GM18951 (cell line): Measurements from ENCODE around the gene FNDC5.

Source experiments
- POLR2A ChIP-seq: IDR thresholded peaks from 4 replicates; pipeline ENCODE4 v1.6.1; 2011; ENCODE audit warnings: mild to moderate bottlenecking; ENCODE audit not compliant: insufficient read length, insufficient read depth; ENCODE audit errors: extremely low read depth
- in situ Hi-C: fragments of 300-500 bp; cut with MboI; formaldehyde crosslinking; loops from one replicate; pipeline ENCODE4 v1.12.0; 2022; ENCODE audit warnings: low sequenced_read_pairs, mixed read lengths, inconsistent platforms; ENCODE audit not compliant: unreplicated experiment

FNDC5 gene

DNA sequence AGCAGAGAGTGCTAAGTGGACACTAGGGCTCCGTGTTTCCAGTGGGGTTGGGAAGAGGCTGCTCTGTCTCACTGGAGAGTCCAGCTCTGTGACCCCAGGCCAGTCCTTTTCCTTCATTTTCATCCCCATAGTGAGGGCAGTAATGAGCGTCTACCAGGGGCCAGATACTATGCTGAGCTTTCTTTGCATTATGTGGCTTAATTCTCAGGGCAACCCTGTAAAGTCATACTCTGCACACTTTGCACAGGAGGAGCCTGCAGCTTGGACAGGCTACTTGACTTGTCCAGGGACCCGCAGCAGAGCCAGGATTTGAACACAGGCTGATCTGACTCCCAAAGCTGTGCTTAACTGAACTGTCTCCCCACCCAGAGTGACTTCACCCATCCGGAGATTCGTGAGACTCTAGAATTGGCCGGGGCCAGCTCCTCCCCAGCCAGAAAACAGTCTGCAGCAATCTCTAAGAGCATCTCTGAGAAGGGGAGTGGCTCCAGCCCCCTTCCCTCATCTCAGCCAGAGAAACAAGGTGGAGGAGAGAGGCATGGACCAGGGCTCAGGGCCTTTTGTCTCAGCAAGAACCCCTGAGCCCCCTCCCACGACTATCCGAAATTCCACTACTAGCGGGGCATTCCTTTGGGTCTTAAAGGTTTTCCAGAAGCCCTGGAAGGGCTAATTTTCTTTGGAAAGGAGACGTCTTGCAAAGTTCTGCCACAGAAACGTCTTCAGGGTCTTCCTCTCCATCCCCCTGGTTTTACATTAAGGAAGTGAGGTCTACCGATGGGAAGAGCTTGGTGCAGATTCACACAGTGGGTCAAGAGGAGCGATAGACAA lies 866 bp upstream of the FNDC5 start:
- in situ Hi-C loops = no loop called here
- no peak for TF ChIP-seq POLR2A

DNA sequence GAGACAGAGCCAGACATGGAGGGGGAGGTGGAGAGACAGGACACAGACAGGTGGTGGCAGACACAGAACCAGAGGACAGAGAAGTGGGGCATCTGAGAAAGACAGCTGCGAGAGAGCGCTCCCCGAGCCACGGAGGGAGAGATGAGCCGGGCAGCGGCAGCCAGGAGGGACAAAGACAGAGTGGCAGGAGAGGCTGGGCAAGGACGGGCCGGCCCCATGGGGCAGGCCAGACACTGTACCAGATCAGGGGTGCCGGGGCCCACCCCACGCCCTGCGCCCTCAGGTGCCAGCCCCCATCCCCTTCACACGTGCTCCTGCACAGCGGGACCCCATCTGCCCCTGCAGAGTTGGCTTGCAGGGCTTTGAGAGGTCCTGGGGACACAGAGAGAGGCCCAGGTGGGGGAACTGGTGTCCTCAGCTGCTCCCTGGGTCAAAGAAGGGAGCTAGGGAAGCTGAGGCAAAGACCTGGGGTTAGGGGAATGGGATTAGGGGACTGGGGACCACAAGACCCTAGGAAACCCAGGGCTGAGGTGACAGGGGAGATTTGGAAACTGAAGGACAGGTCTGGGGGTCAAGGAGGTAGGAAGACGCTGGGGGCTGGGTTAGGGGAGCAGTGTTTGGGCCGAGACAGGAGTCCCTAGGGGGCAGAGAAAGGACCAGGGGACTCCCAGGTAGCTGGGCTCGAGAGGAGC lies 643 bp downstream of the FNDC5 start:
- in situ Hi-C loops = no loop called here
- TF ChIP-seq POLR2A = no peak

DNA sequence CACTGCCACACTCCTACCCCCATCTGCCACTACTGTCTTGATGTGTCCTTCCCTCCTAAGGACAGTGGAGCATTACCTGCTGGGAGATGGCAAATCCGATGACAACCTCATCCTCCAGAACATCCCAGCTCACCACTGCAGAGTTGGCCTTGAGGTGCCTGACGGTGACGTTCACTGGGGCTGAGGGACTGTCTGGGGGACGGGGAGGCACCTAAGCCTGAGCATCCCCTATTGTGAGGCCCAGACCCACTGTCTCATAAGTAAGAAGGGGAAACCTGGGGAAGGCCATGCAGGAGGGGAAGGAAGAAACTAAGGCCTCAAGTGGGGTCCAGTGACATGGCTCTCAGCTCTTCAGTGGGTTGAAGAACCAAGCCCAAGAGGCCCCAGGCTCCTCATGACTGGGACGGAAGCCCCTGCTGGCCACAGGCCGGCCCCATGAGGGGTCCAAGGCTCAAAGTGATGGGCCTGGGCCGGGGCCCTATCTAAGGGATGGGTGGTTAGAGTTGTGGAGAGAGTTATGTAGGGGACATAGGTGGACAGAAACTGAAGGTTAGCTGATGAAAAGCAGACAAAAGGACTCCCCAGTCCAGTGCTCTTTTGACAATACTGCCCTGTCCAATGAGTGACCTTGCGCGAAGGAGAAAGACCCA lies 1.8 kb downstream of the FNDC5 start:
- in situ Hi-C loops = no loop called here
- TF ChIP-seq POLR2A = no peak

DNA sequence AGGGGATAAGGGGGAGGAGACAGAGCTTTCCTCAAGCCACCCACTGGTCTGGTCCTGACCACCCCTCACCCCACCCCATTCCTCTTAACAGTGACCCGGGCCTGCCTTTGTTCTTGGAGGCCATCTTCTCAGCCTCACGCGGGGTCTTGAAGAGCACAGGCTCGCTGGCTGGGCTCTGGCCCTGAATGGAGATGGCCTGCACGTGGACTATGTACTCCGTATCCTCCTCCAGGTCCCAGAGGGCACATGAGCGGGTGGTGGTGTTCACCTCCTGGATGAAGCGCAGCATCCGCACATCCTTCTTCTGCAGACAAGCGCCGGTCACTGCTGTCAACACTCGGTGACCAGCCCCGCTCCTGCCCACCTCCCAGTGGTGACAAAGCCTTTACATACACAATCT lies 2.6 kb downstream of the FNDC5 start:
- no peak for TF ChIP-seq POLR2A
- in situ Hi-C loops = no loop called here

DNA sequence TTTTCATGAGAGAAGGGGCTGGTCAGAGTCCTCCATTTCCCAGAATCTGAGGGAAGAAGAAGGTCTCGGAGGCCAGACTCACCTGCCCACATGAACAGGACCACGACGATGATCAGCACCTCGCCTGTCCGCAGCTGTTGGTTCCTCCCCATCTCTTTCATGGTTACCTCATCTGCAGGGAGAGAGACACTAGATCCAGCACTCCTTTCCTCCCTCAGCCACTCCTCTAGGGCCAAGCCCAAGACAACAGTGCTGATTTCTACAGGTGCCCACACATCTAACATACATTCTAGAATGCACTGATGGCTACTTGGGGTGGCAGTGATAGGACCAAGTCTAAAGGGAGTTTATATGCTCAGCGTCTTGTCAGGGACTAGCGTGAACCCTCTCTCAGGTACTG lies 3.0 kb downstream of the FNDC5 start:
- in situ Hi-C loops = no loop called here
- TF ChIP-seq POLR2A = no peak

DNA sequence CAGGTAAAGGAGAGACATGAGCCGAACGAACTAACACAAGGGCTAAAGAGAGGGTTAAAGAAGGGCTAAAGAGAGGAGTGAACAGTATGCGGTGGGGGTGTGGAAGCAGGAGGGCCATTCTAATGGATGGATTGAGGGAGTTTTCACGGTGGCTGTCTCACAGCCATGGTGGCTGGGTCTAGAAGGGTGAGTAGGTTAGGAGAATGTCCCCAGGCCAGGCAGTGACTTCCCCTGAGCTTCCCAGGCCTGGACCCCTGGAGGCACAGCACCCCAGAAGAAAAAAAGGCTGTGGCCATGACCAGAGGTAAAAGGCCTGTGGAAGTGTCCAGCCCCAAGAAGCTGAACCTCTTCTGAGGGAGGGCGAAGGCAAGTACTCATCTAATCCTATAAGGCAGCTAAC lies 3.6 kb downstream of the FNDC5 start:
- in situ Hi-C loops = no loop called here
- TF ChIP-seq POLR2A = no peak

DNA sequence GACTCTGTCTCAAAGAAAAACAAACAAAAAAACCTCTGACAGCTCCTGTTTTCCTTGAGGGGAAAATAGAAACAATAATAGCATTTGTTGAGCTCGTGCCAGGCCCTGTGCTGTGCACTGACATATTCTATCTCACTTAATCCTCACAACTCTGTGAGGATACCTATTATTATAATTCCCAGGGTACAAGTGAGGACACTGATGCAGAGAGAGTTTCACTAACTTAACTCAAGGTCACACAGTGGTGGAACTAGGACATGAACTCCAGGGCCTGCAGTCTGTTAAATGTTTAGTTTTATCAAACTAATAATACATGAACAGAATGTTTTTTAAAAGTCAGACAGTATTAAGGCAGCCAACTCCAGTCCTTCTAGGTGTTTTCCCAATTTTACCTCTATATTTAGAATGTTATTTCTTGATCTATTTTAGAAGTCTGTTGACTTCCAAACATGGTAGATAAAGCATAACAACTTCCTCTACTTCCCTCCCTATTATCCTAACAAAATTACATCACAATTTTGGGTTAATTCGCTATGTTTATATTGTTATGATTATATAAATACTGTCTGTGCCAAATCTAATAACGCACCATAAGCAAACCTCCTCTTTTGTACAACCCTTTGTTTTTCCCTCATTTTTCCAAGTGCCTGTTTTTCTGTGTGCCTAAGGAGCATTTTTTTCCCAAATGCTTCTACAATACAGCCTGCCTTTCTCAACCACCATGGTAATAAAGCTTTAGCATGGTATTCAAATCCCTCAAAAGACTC lies 4.9 kb downstream of the FNDC5 start:
- in situ Hi-C loops = no loop called here

DNA sequence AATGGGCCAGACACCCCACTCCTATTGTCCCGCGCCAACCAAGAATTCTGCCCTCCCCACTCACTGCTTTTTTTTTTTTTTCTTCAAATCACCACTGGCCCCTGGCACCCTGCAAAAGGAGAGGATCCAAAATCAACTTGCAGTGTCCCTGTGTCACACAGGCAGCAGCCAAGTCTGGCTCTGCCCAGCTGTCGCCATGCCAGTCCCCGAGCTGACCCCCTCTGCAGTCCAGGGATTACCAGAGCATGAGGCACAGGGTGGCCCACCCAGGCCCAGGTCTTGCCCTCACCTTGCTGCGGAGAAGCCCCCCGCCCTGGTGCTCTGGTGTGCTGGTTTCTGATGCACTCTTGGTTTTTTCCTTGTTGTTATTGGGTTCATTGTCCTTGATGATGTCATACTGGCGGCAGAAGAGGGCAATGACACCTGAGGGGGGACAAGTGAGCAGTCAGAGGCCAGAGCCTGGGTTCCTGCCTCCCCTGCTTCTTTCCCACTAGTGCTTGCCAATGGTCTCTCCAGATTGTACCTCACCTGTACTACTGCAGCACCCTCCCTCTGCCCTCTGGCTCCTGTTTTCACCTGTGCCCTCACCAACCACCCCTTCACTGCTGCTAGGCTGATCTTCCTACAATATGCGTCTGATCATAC lies 6.2 kb downstream of the FNDC5 start:
- TF ChIP-seq POLR2A = no peak
- in situ Hi-C loops = no loop called here

More for the DNA sequence above, 4.9 kb downstream of the FNDC5 start:
- no peak for TF ChIP-seq POLR2A

DNA sequence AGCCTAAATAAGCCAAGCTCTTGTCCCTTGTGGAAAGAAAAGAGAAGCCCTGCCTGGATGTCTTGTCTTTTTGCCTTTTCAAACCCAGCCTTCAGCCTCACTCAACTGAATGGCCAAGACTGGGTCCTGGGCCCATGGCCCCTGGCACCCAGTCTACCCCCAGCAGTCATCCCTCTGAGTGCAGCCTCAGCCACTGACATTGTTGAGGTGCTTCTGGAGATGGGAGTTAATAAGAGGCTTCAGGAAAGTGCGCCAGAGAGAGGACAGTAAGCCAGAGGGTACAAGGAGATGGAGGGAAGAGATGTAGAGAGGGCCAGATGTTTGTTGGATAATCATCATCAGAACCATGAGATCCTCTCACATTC lies 6.8 kb downstream of the FNDC5 start:
- in situ Hi-C loops = no loop called here
- TF ChIP-seq POLR2A = no peak

DNA sequence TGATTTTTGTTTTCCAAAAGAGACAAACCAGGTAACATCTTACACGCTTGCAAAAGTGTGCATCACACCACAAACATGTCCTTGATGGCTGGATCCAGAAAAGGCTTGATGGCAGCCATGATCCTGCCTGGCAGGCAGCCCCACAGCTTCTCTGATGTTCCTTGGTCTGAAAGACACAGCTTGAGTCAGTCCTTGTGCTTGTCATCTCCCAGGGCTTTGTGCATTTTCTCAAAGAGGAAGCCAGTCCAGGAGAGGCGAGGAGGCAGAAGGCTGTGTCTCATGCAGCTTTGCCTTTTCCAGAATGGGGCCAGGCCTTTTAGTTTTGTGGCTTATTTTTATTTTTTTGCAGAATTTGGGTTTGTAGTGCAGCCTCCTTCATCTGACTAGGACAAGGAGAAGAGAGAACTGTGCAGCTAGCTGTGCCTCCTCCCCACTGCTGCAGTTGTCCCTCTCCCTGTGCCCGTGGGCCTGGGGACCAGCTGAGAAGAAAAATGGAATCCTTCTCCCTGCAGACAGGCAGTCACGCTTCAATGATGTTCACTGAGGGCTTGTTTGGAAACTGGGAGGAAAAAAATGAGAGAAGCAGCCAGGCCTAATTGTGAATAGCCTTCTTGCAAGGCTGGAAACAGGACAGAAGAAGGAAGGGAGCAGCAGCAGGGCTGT lies 7.4 kb downstream of the FNDC5 start:
- in situ Hi-C loops = no loop called here
- TF ChIP-seq POLR2A = no peak

DNA sequence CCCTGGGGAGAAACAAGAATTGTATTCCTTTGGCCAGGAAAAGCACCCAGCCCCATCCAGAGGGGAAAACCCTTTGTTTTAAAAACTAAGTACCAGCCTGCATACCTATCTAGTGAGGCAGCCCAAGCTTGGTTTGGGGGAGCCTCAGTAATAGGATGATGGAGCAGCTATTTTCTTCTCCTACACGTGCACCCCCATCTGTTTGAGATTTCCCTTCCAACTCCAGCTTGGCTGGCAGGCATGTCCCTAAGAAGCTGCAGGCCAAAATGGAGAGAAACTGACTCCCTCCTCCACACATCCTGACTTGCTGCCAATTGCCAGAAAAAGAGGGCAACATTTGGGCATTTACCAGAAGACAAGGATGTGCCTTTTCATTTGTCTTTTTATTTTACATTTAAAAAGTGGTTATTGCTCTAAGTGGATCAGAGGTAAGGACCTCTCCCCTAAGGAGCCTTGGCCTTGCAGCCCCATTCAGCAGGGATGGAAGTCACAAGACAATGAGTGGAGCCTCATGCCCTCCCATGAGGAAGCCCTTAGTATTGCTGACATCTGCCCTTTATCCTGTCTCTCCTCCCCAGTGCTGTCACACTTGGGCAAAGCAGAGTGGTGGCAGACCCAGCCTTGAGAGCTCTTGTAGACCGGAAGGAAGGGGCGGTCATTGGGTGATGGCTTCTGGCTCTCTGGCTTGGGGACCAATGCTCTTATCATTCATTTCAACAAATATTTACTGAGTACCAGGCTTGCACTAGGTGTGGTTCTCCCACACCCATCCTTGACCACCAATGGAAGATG lies 8.6 kb downstream of the FNDC5 start:
- in situ Hi-C loops = no loop called here
- TF ChIP-seq POLR2A = no peak
